SK-N-MC (cell line): ENCODE results near the gene NRXN3.

Experiments
- EZH2 ChIP-seq: fragments of 200-600 bp; sonication (generic); IDR thresholded peaks from one replicate; pipeline ENCODE4 v1.6.1; 2017; ENCODE audit warnings: antibody characterized with exemption
- POLR2AphosphoS5 ChIP-seq: IDR thresholded peaks from 2 replicates; pipeline ENCODE4 v1.6.1; 2012; ENCODE audit warnings: mild to moderate bottlenecking, low read depth, low read length, borderline replicate concordance

- TF ChIP-seq EZH2 (no peak), POLR2AphosphoS5 (no peak)
Observed at GRCh38 chr14:79438696-79439342, 1268.6 kb downstream of the NRXN3 start.
